ENCODE results near the gene CELF2. TPM values are rescaled to one million over a fixed set of nuclear protein-coding genes. Genes with fewer than 3 reads are reported as not detected.

Gene CELF2
- total RNA-seq, 4 donors from 2014 or later, result 120 to 185 (median 154) TPM

DNA sequence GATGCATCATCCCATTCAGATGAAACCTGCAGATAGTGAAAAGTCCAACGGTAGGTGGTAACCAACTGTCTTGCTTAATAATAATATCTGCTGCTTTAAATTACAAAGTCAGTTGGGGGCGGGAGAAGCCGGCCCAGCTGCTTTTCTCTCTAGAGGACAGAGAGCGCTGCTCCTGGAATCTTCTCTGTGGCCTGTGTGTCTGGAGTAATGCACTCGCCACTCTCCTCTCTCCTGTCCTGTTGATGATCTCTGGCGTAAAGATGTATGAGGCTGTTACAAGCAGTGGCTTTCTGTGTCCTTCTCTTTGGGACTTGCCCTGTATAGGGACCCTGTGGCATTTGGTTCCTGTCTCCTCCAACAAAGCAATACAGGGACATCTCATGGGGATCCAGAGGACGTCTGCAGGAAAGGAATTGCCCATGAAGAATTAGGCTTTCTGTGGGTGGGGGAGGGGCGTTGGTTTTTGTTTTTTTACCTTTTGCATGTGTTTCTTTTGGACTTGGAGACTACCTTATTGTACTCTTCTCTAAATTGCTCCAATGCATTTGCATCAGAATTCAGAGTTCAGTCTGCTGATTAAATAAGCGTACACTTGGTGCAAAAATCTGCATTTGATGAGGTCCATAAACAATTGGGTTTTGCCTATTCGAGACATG, 231.6 kb downstream of the CELF2 start:
- TF ChIP-seq, protein P1, sequence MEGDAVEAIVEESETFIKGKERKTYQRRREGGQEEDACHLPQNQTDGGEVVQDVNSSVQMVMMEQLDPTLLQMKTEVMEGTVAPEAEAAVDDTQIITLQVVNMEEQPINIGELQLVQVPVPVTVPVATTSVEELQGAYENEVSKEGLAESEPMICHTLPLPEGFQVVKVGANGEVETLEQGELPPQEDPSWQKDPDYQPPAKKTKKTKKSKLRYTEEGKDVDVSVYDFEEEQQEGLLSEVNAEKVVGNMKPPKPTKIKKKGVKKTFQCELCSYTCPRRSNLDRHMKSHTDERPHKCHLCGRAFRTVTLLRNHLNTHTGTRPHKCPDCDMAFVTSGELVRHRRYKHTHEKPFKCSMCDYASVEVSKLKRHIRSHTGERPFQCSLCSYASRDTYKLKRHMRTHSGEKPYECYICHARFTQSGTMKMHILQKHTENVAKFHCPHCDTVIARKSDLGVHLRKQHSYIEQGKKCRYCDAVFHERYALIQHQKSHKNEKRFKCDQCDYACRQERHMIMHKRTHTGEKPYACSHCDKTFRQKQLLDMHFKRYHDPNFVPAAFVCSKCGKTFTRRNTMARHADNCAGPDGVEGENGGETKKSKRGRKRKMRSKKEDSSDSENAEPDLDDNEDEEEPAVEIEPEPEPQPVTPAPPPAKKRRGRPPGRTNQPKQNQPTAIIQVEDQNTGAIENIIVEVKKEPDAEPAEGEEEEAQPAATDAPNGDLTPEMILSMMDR (IDR thresholded peaks at IDR 0.05; ENCODE audit: low read depth), result no peak

DNA sequence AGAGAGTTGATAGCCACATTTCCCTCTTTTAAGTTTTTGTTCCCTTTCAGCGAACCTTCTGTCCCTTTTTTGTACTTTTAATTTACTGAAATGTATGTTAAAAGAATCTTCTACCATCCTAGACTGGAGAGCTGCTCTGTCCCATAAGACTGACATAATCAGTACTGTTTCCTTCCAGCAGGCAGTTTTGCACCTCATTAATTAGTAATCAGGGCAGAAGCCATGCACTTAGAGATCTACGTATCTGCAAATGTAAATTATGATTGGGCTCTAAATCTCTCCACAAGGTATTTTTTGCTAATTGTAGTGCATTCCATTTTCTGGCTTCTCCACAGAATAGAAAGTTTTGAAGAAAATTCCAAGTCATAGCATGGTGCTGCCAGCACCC, 232.1 kb downstream of the CELF2 start:
- TF ChIP-seq, protein P1 (IDR thresholded peaks at IDR 0.05; ENCODE audit: low read depth), result no peak

DNA sequence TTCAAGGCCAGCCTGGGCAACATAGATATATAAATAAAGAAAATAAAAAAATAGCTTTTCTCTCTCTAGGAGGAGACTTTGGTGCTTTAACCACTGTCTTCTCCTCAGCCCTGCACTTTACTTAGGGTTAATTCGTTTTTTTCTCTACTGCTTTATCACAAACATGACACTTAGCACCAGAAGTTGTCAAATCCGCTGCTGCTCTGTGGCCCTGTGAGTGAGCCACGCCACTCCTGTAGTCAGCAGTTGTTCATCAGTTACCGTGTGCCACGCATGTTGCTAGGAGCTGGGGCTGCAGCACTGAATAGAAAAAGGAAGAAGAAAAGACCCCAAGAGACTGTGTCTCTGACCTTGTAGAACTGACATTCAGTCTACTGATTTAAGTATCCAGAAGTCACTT, 232.6 kb downstream of the CELF2 start:
- TF ChIP-seq, protein P1 (IDR thresholded peaks at IDR 0.05; ENCODE audit: low read depth), result no peak

- TF ChIP-seq, protein P1 (IDR thresholded peaks at IDR 0.05; ENCODE audit: low read depth), result no peak
Observed at GRCh38 chr10:11252887-11253286, 235.2 kb downstream of the CELF2 start.

DNA sequence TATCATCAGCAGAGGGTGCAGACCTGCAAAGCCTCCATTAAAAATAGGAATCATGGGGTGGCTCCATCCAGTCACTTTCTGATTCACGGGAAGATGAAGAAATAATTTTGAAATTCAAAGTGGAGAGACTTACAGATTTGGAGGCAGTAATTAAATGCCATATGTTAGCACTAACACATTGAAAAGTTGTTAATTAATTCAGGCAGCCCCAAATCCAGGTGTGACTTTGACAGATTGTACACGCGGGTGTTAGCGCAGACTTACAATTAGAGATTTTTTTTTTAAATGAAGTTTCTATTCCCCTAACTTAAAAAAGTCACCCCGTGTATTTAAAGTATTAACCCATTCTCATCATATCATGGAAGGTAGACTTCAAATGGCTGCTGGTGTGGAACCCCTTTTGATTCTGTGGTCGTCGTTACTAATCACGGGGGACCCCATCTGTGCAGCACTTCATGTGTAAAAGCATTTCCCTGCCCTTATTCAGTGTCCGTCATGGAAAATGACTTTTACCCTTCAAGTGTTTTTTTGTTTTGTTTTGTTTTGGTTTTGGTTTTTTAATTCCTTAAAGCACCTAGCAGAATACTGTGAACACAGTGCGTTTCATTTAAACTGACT, 235.8 kb downstream of the CELF2 start:
- TF ChIP-seq, protein P1 (IDR thresholded peaks at IDR 0.05; ENCODE audit: low read depth), result no peak

GRCh38 chr10:11255156-11255555, 237.5 kb downstream of the CELF2 start:
- TF ChIP-seq, protein P1 (IDR thresholded peaks at IDR 0.05; ENCODE audit: low read depth), result no peak

GRCh38 chr10:11255796-11256444, 238.2 kb downstream of the CELF2 start:
- TF ChIP-seq, protein P1 (IDR thresholded peaks at IDR 0.05; ENCODE audit: low read depth), result no peak

All from subcutaneous adipose tissue (tissue), 4 donors.